SK-N-SH treated with all-trans-retinoic acid at 6 μM for 48 hours (cell line): ENCODE measurements around the gene CHTF8.

Source experiments
- ATAC-seq: fragments of 200-7000 bp; cut with Tn5 transposase; 3 replicates; pipeline ENCODE4 v1.9.1; 2020; ENCODE audit warnings: mild to moderate bottlenecking, moderate library complexity
- ARNTL ChIP-seq: fragments of 450-650 bp; formaldehyde crosslinking; IDR thresholded peaks from 2 replicates; pipeline ENCODE4 v1.5.0; 2020; ENCODE audit warnings: low read depth, mild to moderate bottlenecking, moderate library complexity, borderline replicate concordance
- CSDC2 ChIP-seq: fragments of 250-450 bp; sonication (Bioruptor Pico); IDR thresholded peaks from 2 replicates; pipeline ENCODE4 v1.5.0; 2020; ENCODE audit warnings: mild to moderate bottlenecking, moderate library complexity
- CSRNP3 ChIP-seq: fragments of 250-450 bp; sonication (Bioruptor Pico); IDR thresholded peaks from 2 replicates; pipeline ENCODE4 v1.5.1; 2021; ENCODE audit warnings: mild to moderate bottlenecking, moderate library complexity
- ESRRG ChIP-seq: fragments of 250-450 bp; sonication (Bioruptor Pico); IDR thresholded peaks from 2 replicates; pipeline ENCODE4 v1.6.1; 2021; ENCODE audit warnings: mild to moderate bottlenecking
- GLIS3 ChIP-seq: fragments of 250-450 bp; sonication (Bioruptor Pico); IDR thresholded peaks from 2 replicates; pipeline ENCODE4 v1.5.0; 2020; ENCODE audit warnings: mild to moderate bottlenecking, moderate library complexity
- ISL1 ChIP-seq: fragments of 250-450 bp; sonication (Bioruptor Pico); IDR thresholded peaks from 2 replicates; pipeline ENCODE4 v2.1.2; 2022; ENCODE audit warnings: mild to moderate bottlenecking, moderate library complexity
- OSR1 ChIP-seq: fragments of 250-450 bp; sonication (Bioruptor Pico); IDR thresholded peaks from 2 replicates; pipeline ENCODE4 v1.8.0; 2022; ENCODE audit warnings: moderate library complexity, mild to moderate bottlenecking, inconsistent platforms
- PATZ1 ChIP-seq: fragments of 250-450 bp; sonication (Bioruptor Pico); IDR thresholded peaks from 2 replicates; pipeline ENCODE4 v1.8.0; 2020; ENCODE audit warnings: mild to moderate bottlenecking, moderate library complexity, borderline replicate concordance
- POU6F1 ChIP-seq: fragments of 250-450 bp; sonication (Bioruptor Pico); IDR thresholded peaks from 2 replicates; pipeline ENCODE4 v1.8.0; 2021; ENCODE audit warnings: low read depth, mild to moderate bottlenecking, moderate library complexity, borderline replicate concordance
- PPARA ChIP-seq: fragments of 250-450 bp; sonication (Bioruptor Pico); IDR thresholded peaks from 2 replicates; pipeline ENCODE4 v1.5.0; 2020; ENCODE audit warnings: mild to moderate bottlenecking, borderline replicate concordance
- RARB ChIP-seq: fragments of 250-450 bp; sonication (Bioruptor Pico); IDR thresholded peaks from 2 replicates; pipeline ENCODE4 v1.8.0; 2021; ENCODE audit warnings: mild to moderate bottlenecking, moderate library complexity
- SNAI2 ChIP-seq: fragments of 250-450 bp; sonication (Bioruptor Pico); IDR thresholded peaks from 2 replicates; pipeline ENCODE4 v1.5.0; 2020; ENCODE audit warnings: mild to moderate bottlenecking, moderate library complexity
- TCF4 ChIP-seq: fragments of 250-450 bp; sonication (Bioruptor Pico); IDR thresholded peaks from 2 replicates; pipeline ENCODE4 v1.8.0; 2021; ENCODE audit warnings: mild to moderate bottlenecking, moderate library complexity, borderline replicate concordance
- TOX ChIP-seq: fragments of 250-450 bp; sonication (Bioruptor Pico); IDR thresholded peaks from 2 replicates; pipeline ENCODE4 v1.8.0; 2021; ENCODE audit warnings: mild to moderate bottlenecking, moderate library complexity, borderline replicate concordance
- ZFP3 ChIP-seq: fragments of 250-450 bp; sonication (Bioruptor Pico); IDR thresholded peaks from 2 replicates; pipeline ENCODE4 v1.5.0; 2020; ENCODE audit warnings: mild to moderate bottlenecking, moderate library complexity
- ZFP30 ChIP-seq: fragments of 450-650 bp; formaldehyde crosslinking; IDR thresholded peaks from 2 replicates; pipeline ENCODE4 v1.5.0; 2022; ENCODE audit warnings: mild to moderate bottlenecking, moderate library complexity
- ZNF565 ChIP-seq: fragments of 450-650 bp; formaldehyde crosslinking; conservative IDR thresholded peaks from 2 replicates; pipeline ENCODE4 v1.5.0; 2020; ENCODE audit warnings: low read depth, mild to moderate bottlenecking, moderate library complexity
- ZNF70 ChIP-seq: fragments of 450-650 bp; formaldehyde crosslinking; IDR thresholded peaks from 2 replicates; pipeline ENCODE4 v1.5.0; 2020; ENCODE audit warnings: mild to moderate bottlenecking, moderate library complexity
- ZNF8 ChIP-seq: fragments of 450-650 bp; formaldehyde crosslinking; IDR thresholded peaks from 2 replicates; pipeline ENCODE4 v1.5.0; 2020; ENCODE audit warnings: mild to moderate bottlenecking, moderate library complexity
- TF ChIP-seq, protein P1 (sequence below): fragments of 250-450 bp; sonication (Bioruptor Pico); IDR thresholded peaks from 2 replicates; pipeline ENCODE4 v1.5.1; 2020; ENCODE audit warnings: low read depth, mild to moderate bottlenecking, moderate library complexity
- TF ChIP-seq, protein P2 (sequence below): fragments of 250-450 bp; sonication (Bioruptor Pico); IDR thresholded peaks from 2 replicates; pipeline ENCODE4 v1.5.0; 2020; ENCODE audit warnings: mild to moderate bottlenecking, moderate library complexity

Gene CHTF8

DNA sequence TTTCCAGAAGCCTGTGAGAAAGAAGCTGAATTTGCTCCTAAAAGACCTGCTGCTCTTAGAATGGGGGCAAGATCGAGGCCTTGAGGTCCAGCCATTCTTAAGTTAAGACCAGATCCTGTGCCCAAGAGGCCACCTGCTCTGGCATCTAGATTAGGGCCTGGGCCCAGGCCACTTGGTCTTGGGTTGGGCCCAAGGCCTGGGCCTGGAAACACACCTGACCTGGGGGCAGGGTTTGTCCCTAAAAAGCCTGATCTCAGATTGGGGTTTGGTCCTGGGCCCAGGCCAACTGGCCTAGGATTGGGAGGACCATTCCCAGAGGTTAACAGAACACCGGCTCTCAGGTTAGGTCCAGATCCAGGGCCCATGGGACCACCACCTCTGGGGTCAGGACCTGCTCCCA, 12.9 kb downstream of the CHTF8 start:
- TF ChIP-seq PATZ1 (CRISPR knock-in tag) (no peak), ZNF565 (CRISPR knock-in tag) (no peak), ISL1 (CRISPR knock-in tag) (no peak), ZNF8 (CRISPR knock-in tag) (no peak), TOX (no peak), ESRRG (CRISPR knock-in tag) (no peak), PPARA (no peak), ZFP30 (CRISPR knock-in tag) (no peak), ZFP3 (CRISPR knock-in tag) (no peak), CSDC2 (no peak), SNAI2 (CRISPR knock-in tag) (no peak), CSRNP3 (CRISPR knock-in tag) (no peak), ARNTL (CRISPR knock-in tag) (no peak)
- TF ChIP-seq, protein P1, sequence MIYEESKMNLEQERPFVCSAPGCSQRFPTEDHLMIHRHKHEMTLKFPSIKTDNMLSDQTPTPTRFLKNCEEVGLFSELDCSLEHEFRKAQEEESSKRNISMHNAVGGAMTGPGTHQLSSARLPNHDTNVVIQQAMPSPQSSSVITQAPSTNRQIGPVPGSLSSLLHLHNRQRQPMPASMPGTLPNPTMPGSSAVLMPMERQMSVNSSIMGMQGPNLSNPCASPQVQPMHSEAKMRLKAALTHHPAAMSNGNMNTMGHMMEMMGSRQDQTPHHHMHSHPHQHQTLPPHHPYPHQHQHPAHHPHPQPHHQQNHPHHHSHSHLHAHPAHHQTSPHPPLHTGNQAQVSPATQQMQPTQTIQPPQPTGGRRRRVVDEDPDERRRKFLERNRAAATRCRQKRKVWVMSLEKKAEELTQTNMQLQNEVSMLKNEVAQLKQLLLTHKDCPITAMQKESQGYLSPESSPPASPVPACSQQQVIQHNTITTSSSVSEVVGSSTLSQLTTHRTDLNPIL = no peak
- ATAC-seq = no peak; the same call in 2 of the 3 replicates

DNA sequence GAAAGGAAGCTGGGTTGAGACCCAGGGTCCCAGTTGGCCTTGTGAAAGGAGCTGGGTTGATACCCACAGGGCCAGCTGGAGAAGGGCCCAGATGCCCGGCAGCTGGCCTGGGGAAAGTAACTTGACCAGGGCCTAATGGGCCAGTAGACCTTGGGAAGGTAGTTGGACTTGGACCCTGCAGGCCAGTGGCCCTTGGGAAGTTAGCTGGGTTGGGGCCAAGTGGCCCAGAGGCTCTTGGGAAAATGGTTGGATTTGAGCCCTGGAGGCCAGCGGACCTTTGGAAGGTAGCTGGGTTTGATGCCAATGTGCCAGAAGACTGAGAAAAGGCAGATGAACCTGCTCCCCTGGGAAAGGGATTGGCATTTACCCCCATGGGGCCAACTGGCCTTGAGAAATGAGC, 13.4 kb downstream of the CHTF8 start:
- no peak; the same call in 2 of the 3 replicates for ATAC-seq
- no peak for TF ChIP-seq SNAI2 (CRISPR knock-in tag)
- no peak for TF ChIP-seq ISL1 (CRISPR knock-in tag)
- no peak for TF ChIP-seq ARNTL (CRISPR knock-in tag)
- TF ChIP-seq OSR1 (CRISPR knock-in tag) = no peak
- no peak for TF ChIP-seq CSDC2
- no peak for TF ChIP-seq ZNF70 (CRISPR knock-in tag)
- no peak for TF ChIP-seq POU6F1
- TF ChIP-seq GLIS3 (CRISPR knock-in tag) = no peak

DNA sequence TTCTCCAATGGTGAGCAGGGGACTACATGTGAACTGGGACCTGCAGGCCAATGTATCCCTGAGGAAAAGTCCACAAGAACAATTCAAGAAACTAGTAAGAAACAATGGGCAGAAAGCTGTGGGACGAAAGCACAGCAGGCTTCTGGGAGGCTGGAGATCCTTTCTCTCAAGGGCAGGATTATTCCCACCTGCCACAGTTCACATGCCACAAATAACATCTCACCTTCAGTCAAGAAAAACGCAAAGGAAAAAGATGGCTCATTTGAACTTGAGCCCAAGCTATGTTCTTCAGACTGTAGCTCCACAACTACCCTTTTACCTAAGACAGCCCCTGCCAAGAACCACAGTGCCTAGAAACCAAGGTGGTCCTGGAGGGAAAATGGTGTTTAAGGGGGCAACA, 13.9 kb downstream of the CHTF8 start:
- TF ChIP-seq TOX = no peak
- no peak for TF ChIP-seq ISL1 (CRISPR knock-in tag)
- TF ChIP-seq ARNTL (CRISPR knock-in tag) = no peak
- no peak for TF ChIP-seq PPARA
- TF ChIP-seq RARB (CRISPR knock-in tag) = no peak
- TF ChIP-seq, protein P2, sequence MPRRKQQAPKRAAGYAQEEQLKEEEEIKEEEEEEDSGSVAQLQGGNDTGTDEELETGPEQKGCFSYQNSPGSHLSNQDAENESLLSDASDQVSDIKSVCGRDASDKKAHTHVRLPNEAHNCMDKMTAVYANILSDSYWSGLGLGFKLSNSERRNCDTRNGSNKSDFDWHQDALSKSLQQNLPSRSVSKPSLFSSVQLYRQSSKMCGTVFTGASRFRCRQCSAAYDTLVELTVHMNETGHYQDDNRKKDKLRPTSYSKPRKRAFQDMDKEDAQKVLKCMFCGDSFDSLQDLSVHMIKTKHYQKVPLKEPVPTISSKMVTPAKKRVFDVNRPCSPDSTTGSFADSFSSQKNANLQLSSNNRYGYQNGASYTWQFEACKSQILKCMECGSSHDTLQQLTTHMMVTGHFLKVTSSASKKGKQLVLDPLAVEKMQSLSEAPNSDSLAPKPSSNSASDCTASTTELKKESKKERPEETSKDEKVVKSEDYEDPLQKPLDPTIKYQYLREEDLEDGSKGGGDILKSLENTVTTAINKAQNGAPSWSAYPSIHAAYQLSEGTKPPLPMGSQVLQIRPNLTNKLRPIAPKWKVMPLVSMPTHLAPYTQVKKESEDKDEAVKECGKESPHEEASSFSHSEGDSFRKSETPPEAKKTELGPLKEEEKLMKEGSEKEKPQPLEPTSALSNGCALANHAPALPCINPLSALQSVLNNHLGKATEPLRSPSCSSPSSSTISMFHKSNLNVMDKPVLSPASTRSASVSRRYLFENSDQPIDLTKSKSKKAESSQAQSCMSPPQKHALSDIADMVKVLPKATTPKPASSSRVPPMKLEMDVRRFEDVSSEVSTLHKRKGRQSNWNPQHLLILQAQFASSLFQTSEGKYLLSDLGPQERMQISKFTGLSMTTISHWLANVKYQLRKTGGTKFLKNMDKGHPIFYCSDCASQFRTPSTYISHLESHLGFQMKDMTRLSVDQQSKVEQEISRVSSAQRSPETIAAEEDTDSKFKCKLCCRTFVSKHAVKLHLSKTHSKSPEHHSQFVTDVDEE (CRISPR knock-in tag) = no peak
- no peak for TF ChIP-seq SNAI2 (CRISPR knock-in tag)
- TF ChIP-seq PATZ1 (CRISPR knock-in tag) = no peak
- no peak for TF ChIP-seq TCF4
- TF ChIP-seq, protein P1 = no peak
- no peak for TF ChIP-seq ZNF70 (CRISPR knock-in tag)
- TF ChIP-seq ZFP3 (CRISPR knock-in tag) = no peak
- no peak for TF ChIP-seq ZFP30 (CRISPR knock-in tag)
- no peak for TF ChIP-seq ESRRG (CRISPR knock-in tag)
- no peak for TF ChIP-seq CSRNP3 (CRISPR knock-in tag)
- no peak for TF ChIP-seq ZNF565 (CRISPR knock-in tag)
- TF ChIP-seq, all 23 proteins: peak for 0
- ATAC-seq = no peak
